ENCODE data around the gene PRR12.

- no peak for TF ChIP-seq CTCF (conservative IDR thresholded peaks at IDR 0.05 in 1 of 2, IDR thresholded peaks at IDR 0.05 in 1 of 2; ENCODE audit: low read depth in 1 of 2, low read length in 2 of 2)
- TF ChIP-seq EZH2 (IDR thresholded peaks at IDR 0.05; ENCODE audit: low read length, missing control alignments), result no peak
Observed at GRCh38 chr19:49665351-49666119, 74.6 kb downstream of the PRR12 start, which contains the start of the genes BCL2L12 and IRF3.
